Endothelial cell of umbilical vein (primary cell): ENCODE data around the gene FBXW11. TPM values are rescaled to one million over a fixed set of nuclear protein-coding genes. Genes with fewer than 3 reads are reported as not detected.

Source experiments
- BruUV-seq: library from RNA; stranded (reverse); fragments of 400-500 nt; replicated peaks from 2 replicates; lab custom pipeline; 2021; lab: Mats Ljungman, UMichigan
- CTCF ChIA-PET: fragments of 300-600, 350-600 bp; sonication (Branson Sonifier 250); formaldehyde crosslinking; loops from one replicate; lab custom pipeline; 2021; ENCODE audit warnings: antibody characterized with exemption, inconsistent platforms; lab: Charles Lee
- POLR2A ChIA-PET: fragments of 300-600, 350-600 bp; sonication (Branson Sonifier 250); formaldehyde crosslinking; loops from one replicate; lab custom pipeline; 2021; ENCODE audit warnings: antibody characterized with exemption, inconsistent platforms; lab: Charles Lee
- DNase-seq: peaks from one replicate; pipeline ENCODE4 v3.0.0-alpha.2; 2011; ENCODE audit warnings: low read depth, low spot score
- FAIRE-seq: peaks from 2 replicates; lab custom pipeline; 2011; peaks lifted over from hg19 to GRCh38; lab: Jason Lieb, UNC
- H2AFZ ChIP-seq: 2 replicates; pipeline ENCODE4 v1.6.0; 2012; ENCODE audit warnings: low read depth, low read length, control low read depth, inconsistent platforms
- H3K27ac ChIP-seq: 2 replicates; pipeline ENCODE4 v1.5.1; 2011; ENCODE audit warnings: low read depth, mild to moderate bottlenecking, control low read depth, low read length, moderate library complexity; ENCODE audit not compliant: insufficient read depth
- H3K27me3 ChIP-seq, 2 experiments: 2 replicates each; pipeline versions ENCODE4 v1.6.0 to v1.6.1; 2011; ENCODE audit warnings: low read length in 2 of 2, mixed read lengths in 1 of 2; ENCODE audit not compliant: control insufficient read depth in 2 of 2, insufficient read depth in 2 of 2
- H3K36me3 ChIP-seq, 2 experiments: 2 replicates in 1 of 2; 3 replicates in 1 of 2; pipeline ENCODE4 v1.5.1; 2011; ENCODE audit warnings: low read length in 2 of 2, mild to moderate bottlenecking in 1 of 2, moderate library complexity in 1 of 2; ENCODE audit not compliant: control insufficient read depth in 2 of 2, insufficient read depth in 2 of 2; ENCODE audit errors: extremely low read depth in 1 of 2
- H3K4me1 ChIP-seq: 3 replicates; pipeline ENCODE4 v1.5.1; 2011; ENCODE audit warnings: mild to moderate bottlenecking, low read length; ENCODE audit not compliant: control insufficient read depth, insufficient read depth; ENCODE audit errors: extremely low read depth
- H3K4me2 ChIP-seq: 2 replicates; pipeline ENCODE4 v1.6.1; 2011; ENCODE audit warnings: low read length, control low read depth, mixed read lengths; ENCODE audit not compliant: insufficient read depth
- H3K4me3 ChIP-seq, 3 experiments: fragments of 200-600 bp in 1 of 3; sonication (generic), shearing (Covaris generic) in 1 of 3; replicated peaks in 1 of 3; 2 replicates each; pipeline ENCODE4 v1.5.1; 2011 to 2016; ENCODE audit warnings: control low read depth in 3 of 3, low read length in 3 of 3, mild to moderate bottlenecking in 2 of 3, inconsistent platforms in 1 of 3, low read depth in 1 of 3, moderate library complexity in 1 of 3; ENCODE audit not compliant: insufficient read depth in 1 of 3
- H3K79me2 ChIP-seq: 2 replicates; pipeline ENCODE4 v1.6.0; 2012; ENCODE audit warnings: low read length, inconsistent platforms; ENCODE audit not compliant: control insufficient read depth, insufficient read depth
- H3K9ac ChIP-seq: replicated peaks from 2 replicates; pipeline ENCODE3; 2011; ENCODE audit warnings: low read length, control low read depth; ENCODE audit not compliant: insufficient read depth; ENCODE audit errors: extremely low read depth
- H3K9me1 ChIP-seq: replicated peaks from 3 replicates; pipeline ENCODE4 v1.6.0; 2011; ENCODE audit warnings: mild to moderate bottlenecking, low read length; ENCODE audit not compliant: control insufficient read depth, insufficient read depth; ENCODE audit errors: extremely low read depth
- H3K9me3 ChIP-seq: replicated peaks from 2 replicates; pipeline ENCODE4 v1.5.1; 2012; ENCODE audit warnings: low read length, inconsistent platforms; ENCODE audit not compliant: control insufficient read depth, insufficient read depth
- H4K20me1 ChIP-seq: replicated peaks from 2 replicates; pipeline ENCODE3; 2011; ENCODE audit warnings: mild to moderate bottlenecking, low read length; ENCODE audit not compliant: control insufficient read depth, insufficient read depth; ENCODE audit errors: extremely low read depth
- CTCF ChIP-seq, 2 donors: IDR thresholded peaks; 1 replicate in 1 of 2; 2 replicates in 1 of 2; pipeline ENCODE4 v1.5.1; 2011; ENCODE audit warnings: low read length in 2 of 2, mild to moderate bottlenecking in 2 of 2, moderate library complexity in 2 of 2, control low read depth in 1 of 2, inconsistent platforms in 1 of 2, low read depth in 1 of 2; ENCODE audit not compliant: insufficient read depth in 1 of 2; ENCODE audit errors: extremely low read depth in 1 of 2
- EZH2 ChIP-seq: IDR thresholded peaks from 2 replicates; pipeline ENCODE4 v1.6.1; 2012; ENCODE audit warnings: borderline replicate concordance, low read depth, mild to moderate bottlenecking, moderate library complexity, low read length, inconsistent platforms; ENCODE audit not compliant: severe bottlenecking
- FOS ChIP-seq: IDR thresholded peaks from 2 replicates; pipeline ENCODE4 v1.6.1; 2011; ENCODE audit warnings: mild to moderate bottlenecking, low read length, moderate library complexity, borderline replicate concordance; ENCODE audit not compliant: insufficient read depth
- GATA2 ChIP-seq: IDR thresholded peaks from 2 replicates; pipeline ENCODE4 v1.7.0; 2011; ENCODE audit warnings: low read depth, mild to moderate bottlenecking, moderate library complexity, mixed read lengths, low read length; ENCODE audit not compliant: insufficient read length, insufficient read depth
- JUN ChIP-seq: IDR thresholded peaks from 2 replicates; pipeline ENCODE4 v1.6.1; 2011; ENCODE audit warnings: borderline replicate concordance, low read depth; ENCODE audit not compliant: insufficient read length, insufficient read depth
- MAX ChIP-seq: IDR thresholded peaks from 2 replicates; pipeline ENCODE4 v1.6.1; 2011; ENCODE audit not compliant: insufficient read depth, insufficient read length
- MYC ChIP-seq: IDR thresholded peaks from one replicate; pipeline ENCODE4 v1.6.1; 2011; ENCODE audit warnings: mild to moderate bottlenecking, low read depth, low read length
- POLR2A ChIP-seq: IDR thresholded peaks from 2 replicates; pipeline ENCODE4 v1.6.1; 2012; ENCODE audit warnings: low read depth, mild to moderate bottlenecking, control low read depth, low read length
- POLR2AphosphoS5 ChIP-seq: IDR thresholded peaks from 2 replicates; pipeline ENCODE4 v1.6.1; 2012; ENCODE audit warnings: low read depth, mild to moderate bottlenecking, control low read depth, low read length, moderate library complexity; ENCODE audit not compliant: insufficient read depth
- dilution Hi-C: fragments of 300-500 bp; cut with MboI; formaldehyde crosslinking; loops from one replicate; pipeline ENCODE4 v1.15.0; 2019; ENCODE audit warnings: low sequenced_read_pairs; ENCODE audit not compliant: extremely low pct_ligation_motif_present
- intact Hi-C: fragments of 100-400 bp; cut with micrococcal nuclease; formaldehyde crosslinking; loops from one replicate; pipeline ENCODE4 v1.10.0; 2022
- polyA plus RNA-seq, 4 experiments: library from polyadenylated mRNA; depleted of rRNA in 3 of 4; stranded (reverse) in 3 of 4; unstranded in 1 of 4; fragments of >200 nt; gene quantifications; 2 replicates each; pipeline versions ENCODE4 v1.2.1 to v1.2.3, GENCODE V29; 2011 to 2012; ENCODE audit warnings: missing spikeins in 1 of 4
- total RNA-seq: library from RNA; stranded (reverse); gene quantifications from 2 replicates; pipeline ENCODE4 v1.2.3, GENCODE V29; 2021

The FBXW11 gene
- total and polyA plus RNA-seq, 2 donors (not counting 3 experiments of a cell fraction or from before 2014, with no cell fraction given) = 30.7 to 44.7 TPM

- dilution Hi-C loops = no loop called here
- H3K27ac ChIP-seq = no peak overlapping the region
- no peaks in the 10 kb centered on the region for H3K9me3 ChIP-seq
- no peaks in the 10 kb centered on the region for H3K36me3 ChIP-seq
- no peaks in the 10 kb centered on the region for H4K20me1 ChIP-seq
- POLR2A ChIA-PET = no interaction called here
- H3K79me2 ChIP-seq = no peaks in the 10 kb centered on the region
- H3K27me3 ChIP-seq = peaks cover 3 to 13% of the 10 kb centered on the region in 2 experiments
- CTCF ChIA-PET = interaction anchor here (0.9 to 1.0 kb wide), 2 partner anchors 9 to 183 kb away, joined by 3 read pairs; no protein-coding TSS in a partner anchor
- H3K9ac ChIP-seq = no peak overlapping the region
- intact Hi-C loops = no loop called here
- H3K4me2 ChIP-seq = no peak overlapping the region
- no peak overlapping the region for H3K4me3 ChIP-seq
- DNase-seq = no peak
- H2AFZ ChIP-seq = no peak overlapping the region
- no peak for TF ChIP-seq MAX
- no peak for TF ChIP-seq POLR2A
- TF ChIP-seq CTCF (IDR thresholded peaks at IDR 0.05; ENCODE audit: extremely low read depth in 1 of 2, insufficient read depth in 1 of 2, low read depth in 1 of 2, low read length in 2 of 2) = no peak
- no peak for TF ChIP-seq EZH2
- no peak for TF ChIP-seq POLR2AphosphoS5
- TF ChIP-seq GATA2 = no peak
- no peak for TF ChIP-seq FOS
- no peak for TF ChIP-seq JUN
- no peak for TF ChIP-seq MYC
- H3K9me1 ChIP-seq = no peaks in the 10 kb centered on the region
- BruUV-seq = no TSS peak
- H3K4me1 ChIP-seq = no peaks in the 10 kb centered on the region
- FAIRE-seq = no peak
Observed at GRCh38 chr5:171813270-171813669, 193.2 kb downstream of the FBXW11 start.

Other genes starting within 250 kb of the FBXW11 start
- not detected in 2 replicates for gene SMIM23, start 220.8 kb downstream of the FBXW11 start, total RNA-seq
- not detected in 2 replicates for gene SMIM23, start 220.8 kb downstream of the FBXW11 start, polyA plus RNA-seq
- gene STK10, start 181.6 kb upstream of the FBXW11 start, total RNA-seq = 47.2 and 57.9 TPM in 2 replicates
- gene STK10, start 181.6 kb upstream of the FBXW11 start, polyA plus RNA-seq = 16.9 and 17.9 TPM in 2 replicates
- gene EFCAB9, start 187.5 kb upstream of the FBXW11 start, total RNA-seq = not detected in 2 replicates
- gene EFCAB9, start 187.5 kb upstream of the FBXW11 start, polyA plus RNA-seq = not detected in 2 replicates